T1000 (cell line): Measurements from ENCODE around the gene EIF4EBP3.

ENCODE experiments used
- DNase-seq: peaks from one replicate; lab custom pipeline; 2025; ENCODE audit warnings: mixed read lengths; lab: John Stamatoyannopoulos, UW

EIF4EBP3 gene

GRCh38 chr5:140547508-140548299 lies at the start of gene EIF4EBP3:
Gene EIF4EBP3 (plus strand): TSS chr5:140547662. CDS start chr5:140547738, 76 bp downstream.
- no peak for DNase-seq

GRCh38 chr5:140497897-140498296 lies 49.6 kb upstream of the EIF4EBP3 start:
- no peak for DNase-seq

- no peak for DNase-seq
Measured at GRCh38 chr5:140498591-140498990, 48.9 kb upstream of the EIF4EBP3 start.

- DNase-seq = no peak
Measured at GRCh38 chr5:140502834-140503233, 44.6 kb upstream of the EIF4EBP3 start.

GRCh38 chr5:140509898-140510297 lies 37.6 kb upstream of the EIF4EBP3 start:
- no peak for DNase-seq

GRCh38 chr5:140513124-140513523 lies 34.3 kb upstream of the EIF4EBP3 start:
- DNase-seq = no peak

- DNase-seq = no peak
Measured at GRCh38 chr5:140524003-140524402, 23.5 kb upstream of the EIF4EBP3 start.

- no peak for DNase-seq
Measured at GRCh38 chr5:140540227-140540626, 7.2 kb upstream of the EIF4EBP3 start.

GRCh38 chr5:140542972-140543371 lies 4.5 kb upstream of the EIF4EBP3 start:
- no peak for DNase-seq

- DNase-seq = no peak
Measured at GRCh38 chr5:140544986-140545385, 2.5 kb upstream of the EIF4EBP3 start.

- DNase-seq = no peak
Measured at GRCh38 chr5:140545606-140546005, 1.9 kb upstream of the EIF4EBP3 start.

GRCh38 chr5:140546851-140547507 lies 483 bp upstream of the EIF4EBP3 start:
- DNase-seq = no peak

- DNase-seq = no peak
Measured at GRCh38 chr5:140548300-140548688, 832 bp downstream of the EIF4EBP3 start.

- no peak for DNase-seq
Measured at GRCh38 chr5:140548791-140549190, 1.3 kb downstream of the EIF4EBP3 start.

- no peak for DNase-seq
Measured at GRCh38 chr5:140549237-140550144, 2.0 kb downstream of the EIF4EBP3 start.

- no peak for DNase-seq
Measured at GRCh38 chr5:140550147-140551079, 3.0 kb downstream of the EIF4EBP3 start.

- DNase-seq = no peak
Measured at GRCh38 chr5:140551872-140552271, 4.4 kb downstream of the EIF4EBP3 start.

- no peak for DNase-seq
Measured at GRCh38 chr5:140553657-140554056, 6.2 kb downstream of the EIF4EBP3 start.

GRCh38 chr5:140554454-140554853 lies 7.0 kb downstream of the EIF4EBP3 start:
- DNase-seq = no peak

- no peak for DNase-seq
Measured at GRCh38 chr5:140555747-140556312, 8.4 kb downstream of the EIF4EBP3 start.

- no peak for DNase-seq
Measured at GRCh38 chr5:140556438-140556837, 9.0 kb downstream of the EIF4EBP3 start.
